Gastrocnemius medialis (tissue), 4 donors: ENCODE data around the gene TBL1XR1. TPM values are rescaled to one million over a fixed set of nuclear protein-coding genes. Genes with fewer than 3 reads are reported as not detected.

ENCODE experiments used
- ATAC-seq, 2 donors: fragments of 150-250 bp; one replicate each; pipeline ENCODE4 v1.9.1; 2016
- DNase-seq, 2 donors: peaks; one replicate each; pipeline ENCODE4 v3.0.0-alpha.2; 2019
- H3K27ac ChIP-seq, 4 donors: fragments of 200-600 bp; sonication (generic); 1 replicate in 1 of 4; 2 replicates in 3 of 4; pipeline ENCODE4 v1.5.1; 2016 to 2018; ENCODE audit warnings: mild to moderate bottlenecking in 2 of 4, moderate library complexity in 1 of 4
- H3K27me3 ChIP-seq, 3 donors: fragments of 200-600 bp; sonication (generic) in 2 of 3; 1 replicate in 1 of 3; 2 replicates in 2 of 3; pipeline versions ENCODE4 v1.5.1 to v1.6.0; 2016 to 2019; ENCODE audit warnings: mild to moderate bottlenecking in 1 of 3, moderate library complexity in 1 of 3
- H3K36me3 ChIP-seq, 2 donors: fragments of 200-600 bp; sonication (generic) in 1 of 2; one replicate each; pipeline ENCODE4 v1.5.1; 2017 to 2018
- H3K4me1 ChIP-seq, 2 donors: fragments of 200-600 bp; sonication (generic) in 1 of 2; one replicate each; pipeline ENCODE4 v1.5.1; 2016 to 2017; ENCODE audit warnings: mild to moderate bottlenecking in 2 of 2
- H3K4me3 ChIP-seq, 4 donors: fragments of 200-600 bp; sonication (generic) in 3 of 4; 1 replicate in 1 of 4; 2 replicates in 3 of 4; pipeline ENCODE4 v1.5.1; 2016 to 2019; ENCODE audit warnings: mild to moderate bottlenecking in 2 of 4
- H3K9me3 ChIP-seq, 3 donors: fragments of 200-600 bp; sonication (generic) in 2 of 3; 1 replicate in 1 of 3; 2 replicates in 2 of 3; pipeline ENCODE4 v1.5.1; 2016 to 2019
- POLR2A ChIP-seq, 2 donors: fragments of 450-650 bp; IDR thresholded peaks; one replicate each; pipeline ENCODE4 v1.6.1; 2017; ENCODE audit warnings: antibody characterized with exemption in 2 of 2, mild to moderate bottlenecking in 2 of 2, moderate library complexity in 2 of 2
- in situ Hi-C, 4 donors: fragments of 200-750 bp; cut with MboI; loops; one replicate each; pipeline versions ENCODE4 v1.15.0 to v1.8.0; 2017; ENCODE audit warnings: low sequenced_read_pairs in 4 of 4
- intact Hi-C: fragments of 100-400 bp; cut with DNase I; formaldehyde crosslinking; loops from one replicate; pipeline ENCODE4 v1.15.1; 2023; ENCODE audit warnings: low total_unique reads
- total RNA-seq, 4 donors: library from RNA; depleted of rRNA; stranded (reverse); fragments of >200 nt; gene quantifications; one replicate each; pipeline versions ENCODE4 v1.1.0 to v1.2.3, GENCODE V29; 2016
- TF ChIP-seq, protein P1 (sequence below), 5 experiments: fragments of 450-650 bp in 3 of 5; fragments of 200-600 bp in 2 of 5; sonication (generic) in 2 of 5; IDR thresholded peaks in 4 of 5; conservative IDR thresholded peaks in 1 of 5; 1 replicate in 4 of 5; 2 replicates in 1 of 5; pipeline ENCODE4 v1.5.1; 2016 to 2019; ENCODE audit warnings: antibody characterized with exemption in 5 of 5, mild to moderate bottlenecking in 3 of 5, moderate library complexity in 3 of 5

TBL1XR1 gene
- total RNA-seq, 4 donors from 2014 or later, result 35.9 to 77.8 (median 49.2) TPM

DNA sequence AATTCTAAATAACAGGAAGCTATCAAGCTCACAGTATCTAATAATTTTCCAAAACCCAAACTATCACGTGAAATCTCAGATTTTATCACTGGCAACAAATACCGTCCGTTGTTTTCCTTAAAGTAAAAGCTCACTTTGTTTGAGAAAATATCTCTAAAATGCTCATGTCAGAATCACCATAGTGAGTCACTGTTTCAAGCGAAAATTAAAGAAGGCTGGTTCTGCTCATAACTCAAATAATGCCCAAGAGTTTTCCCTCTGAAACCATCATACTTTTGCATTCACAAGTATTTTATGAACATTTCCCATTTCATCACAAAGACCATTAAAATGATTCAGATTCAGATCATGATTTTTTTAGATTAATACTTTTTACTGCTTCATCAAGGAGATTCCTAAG is 50.6 kb downstream of the TBL1XR1 start:
- DNase-seq (no peak), ATAC-seq (no peak)
- H3K9me3 ChIP-seq, result no peaks in the 10 kb centered on the region
- no peaks in the 10 kb centered on the region for H3K27me3 ChIP-seq
- peaks cover 56 to 70% of the 10 kb centered on the region in 2 donors for H3K4me1 ChIP-seq
- no peak overlapping the region for H3K4me3 ChIP-seq
- no peak for TF ChIP-seq POLR2A (IDR thresholded peaks at IDR 0.05)
- TF ChIP-seq, protein P1, sequence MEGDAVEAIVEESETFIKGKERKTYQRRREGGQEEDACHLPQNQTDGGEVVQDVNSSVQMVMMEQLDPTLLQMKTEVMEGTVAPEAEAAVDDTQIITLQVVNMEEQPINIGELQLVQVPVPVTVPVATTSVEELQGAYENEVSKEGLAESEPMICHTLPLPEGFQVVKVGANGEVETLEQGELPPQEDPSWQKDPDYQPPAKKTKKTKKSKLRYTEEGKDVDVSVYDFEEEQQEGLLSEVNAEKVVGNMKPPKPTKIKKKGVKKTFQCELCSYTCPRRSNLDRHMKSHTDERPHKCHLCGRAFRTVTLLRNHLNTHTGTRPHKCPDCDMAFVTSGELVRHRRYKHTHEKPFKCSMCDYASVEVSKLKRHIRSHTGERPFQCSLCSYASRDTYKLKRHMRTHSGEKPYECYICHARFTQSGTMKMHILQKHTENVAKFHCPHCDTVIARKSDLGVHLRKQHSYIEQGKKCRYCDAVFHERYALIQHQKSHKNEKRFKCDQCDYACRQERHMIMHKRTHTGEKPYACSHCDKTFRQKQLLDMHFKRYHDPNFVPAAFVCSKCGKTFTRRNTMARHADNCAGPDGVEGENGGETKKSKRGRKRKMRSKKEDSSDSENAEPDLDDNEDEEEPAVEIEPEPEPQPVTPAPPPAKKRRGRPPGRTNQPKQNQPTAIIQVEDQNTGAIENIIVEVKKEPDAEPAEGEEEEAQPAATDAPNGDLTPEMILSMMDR (IDR thresholded peaks at IDR 0.05 in 4 of 5, conservative IDR thresholded peaks at IDR 0.05 in 1 of 5), result no peak
- in situ Hi-C loops (no loop called here), intact Hi-C loops (no loop called here)
- H3K36me3 ChIP-seq, result no peaks in the 10 kb centered on the region
- no peak overlapping the region for H3K27ac ChIP-seq

DNA sequence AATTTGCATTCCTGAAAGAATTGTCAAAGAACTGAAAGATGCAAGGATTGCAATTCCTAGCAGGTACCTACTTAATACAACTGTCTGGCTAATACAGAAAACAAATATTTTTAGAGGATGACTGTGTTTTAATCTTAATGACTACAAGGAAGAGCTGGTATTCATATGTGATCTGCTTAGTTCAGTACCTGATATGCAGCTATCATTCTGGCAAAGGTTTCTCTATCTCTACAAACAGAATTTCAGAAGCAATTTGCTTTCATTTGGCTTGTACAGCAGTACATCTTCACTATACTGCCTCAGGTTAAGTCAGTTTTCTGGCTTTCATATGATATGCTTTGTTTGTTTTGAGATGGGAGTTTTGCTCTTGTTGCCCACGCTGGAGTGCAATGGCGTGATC is 51.3 kb downstream of the TBL1XR1 start:
- H3K9me3 ChIP-seq, result no peaks in the 10 kb centered on the region
- H3K36me3 ChIP-seq, result no peaks in the 10 kb centered on the region
- intact Hi-C loops (no loop called here), in situ Hi-C loops (no loop called here)
- no peak overlapping the region for H3K27ac ChIP-seq
- no peaks in the 10 kb centered on the region for H3K27me3 ChIP-seq
- H3K4me1 ChIP-seq, result peaks cover 53 to 68% of the 10 kb centered on the region in 2 donors
- H3K4me3 ChIP-seq, result no peak overlapping the region
- DNase-seq (no peak), ATAC-seq (no peak)
- TF ChIP-seq, protein P1 (IDR thresholded peaks at IDR 0.05 in 4 of 5, conservative IDR thresholded peaks at IDR 0.05 in 1 of 5), result no peak

DNA sequence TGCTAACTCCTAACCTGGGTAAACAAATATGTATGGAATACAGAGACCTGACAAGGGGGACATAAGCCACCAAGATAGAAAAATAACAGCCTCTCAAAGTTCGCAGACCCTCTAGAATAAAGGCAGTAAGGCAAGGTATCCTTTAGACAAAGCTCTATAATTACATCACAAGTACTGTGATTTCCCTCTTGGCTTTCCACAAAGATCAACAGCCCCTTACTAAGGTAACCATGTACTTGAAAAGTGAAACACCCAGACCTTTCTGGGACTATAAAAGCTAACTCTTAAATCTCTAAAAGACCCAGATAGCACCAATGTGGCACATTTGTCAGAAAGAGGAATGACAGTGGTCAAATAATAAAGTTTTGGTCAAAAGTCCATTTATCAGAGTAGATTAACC is 51.9 kb downstream of the TBL1XR1 start:
- in situ Hi-C loops (no loop called here), intact Hi-C loops (no loop called here)
- H3K4me3 ChIP-seq, result no peak overlapping the region
- DNase-seq (no peak), ATAC-seq (no peak)
- no peak for TF ChIP-seq POLR2A (IDR thresholded peaks at IDR 0.05)
- TF ChIP-seq, protein P1 (IDR thresholded peaks at IDR 0.05 in 4 of 5, conservative IDR thresholded peaks at IDR 0.05 in 1 of 5), result no peak
- no peak overlapping the region for H3K27ac ChIP-seq
- no peaks in the 10 kb centered on the region for H3K27me3 ChIP-seq
- no peaks in the 10 kb centered on the region for H3K36me3 ChIP-seq
- peaks cover 47 to 63% of the 10 kb centered on the region in 2 donors for H3K4me1 ChIP-seq
- no peaks in the 10 kb centered on the region for H3K9me3 ChIP-seq

- Histone ChIP-seq H3K36me3 (no peaks in the 10 kb centered on the region), H3K4me3 (no peak overlapping the region), H3K27me3 (no peaks in the 10 kb centered on the region), H3K4me1 (peaks cover 42 to 58% of the 10 kb centered on the region in 2 donors), H3K9me3 (no peaks in the 10 kb centered on the region), H3K27ac (no peak overlapping the region)
- intact Hi-C loops (no loop called here), in situ Hi-C loops (no loop called here)
- ATAC-seq (no peak), DNase-seq (no peak)
- TF ChIP-seq, protein P1 (IDR thresholded peaks at IDR 0.05 in 4 of 5, conservative IDR thresholded peaks at IDR 0.05 in 1 of 5), result no peak
- TF ChIP-seq POLR2A (IDR thresholded peaks at IDR 0.05), result no peak
These were observed 52.4 kb downstream of the TBL1XR1 start for GRCh38 chr3:177144922-177145321.
